Nucleus accumbens (tissue), 56 donors: ENCODE measurements around the gene LRRC27.

Experiments
- DNase-seq, 56 donors: peaks; one replicate each; lab custom pipeline; 2025; lab: John Stamatoyannopoulos, UW

The LRRC27 gene

DNA sequence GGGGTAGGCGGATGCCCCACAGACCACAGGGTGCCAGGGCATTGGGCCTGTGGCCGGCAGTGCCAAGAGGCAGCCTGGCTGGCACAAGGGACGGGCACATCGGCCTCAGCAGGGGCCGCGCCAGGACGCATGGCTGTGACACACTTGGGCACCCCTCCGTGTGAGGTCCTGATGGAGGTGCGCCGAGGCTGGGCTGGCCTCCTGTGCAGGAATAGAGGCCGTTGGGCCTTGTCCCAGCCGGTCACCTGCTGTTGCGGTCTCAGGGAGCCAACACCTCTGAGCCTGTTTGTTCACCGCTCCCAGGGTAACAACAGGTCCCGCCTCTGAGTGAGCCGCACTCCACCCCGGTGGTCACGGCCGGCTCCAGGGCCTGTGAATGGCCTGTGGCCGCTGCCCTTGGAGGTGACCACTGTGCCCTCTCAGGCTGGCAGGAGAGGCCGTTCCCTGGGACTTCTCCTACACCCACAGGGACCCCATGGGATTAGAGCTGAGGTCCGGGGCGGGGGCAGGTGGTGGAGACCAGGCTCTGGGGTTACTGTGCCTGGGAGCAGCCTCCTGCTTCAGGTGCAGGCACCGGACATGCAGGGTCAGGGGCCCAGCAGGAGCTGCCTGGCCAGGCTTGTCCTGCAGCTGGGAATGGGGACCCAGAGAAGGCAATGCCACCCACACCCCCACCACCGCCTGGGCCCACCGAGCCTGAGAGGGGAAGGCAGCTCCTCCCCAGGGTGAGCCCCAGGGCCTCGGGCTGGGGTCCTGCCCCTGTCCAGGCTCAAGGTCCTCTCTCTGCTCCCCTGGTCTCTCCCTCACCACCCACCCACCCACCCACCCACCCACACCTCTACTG, 77.1 kb downstream of the LRRC27 start:
- DNase-seq, result no peak

GRCh38 chr10:132409667-132410028, 77.7 kb downstream of the LRRC27 start:
- no peak for DNase-seq

- DNase-seq, result no peak
These were observed 78.2 kb downstream of the LRRC27 start for GRCh38 chr10:132410056-132410778.

GRCh38 chr10:132410779-132411532, 79.0 kb downstream of the LRRC27 start:
- DNase-seq, result no peak

DNA sequence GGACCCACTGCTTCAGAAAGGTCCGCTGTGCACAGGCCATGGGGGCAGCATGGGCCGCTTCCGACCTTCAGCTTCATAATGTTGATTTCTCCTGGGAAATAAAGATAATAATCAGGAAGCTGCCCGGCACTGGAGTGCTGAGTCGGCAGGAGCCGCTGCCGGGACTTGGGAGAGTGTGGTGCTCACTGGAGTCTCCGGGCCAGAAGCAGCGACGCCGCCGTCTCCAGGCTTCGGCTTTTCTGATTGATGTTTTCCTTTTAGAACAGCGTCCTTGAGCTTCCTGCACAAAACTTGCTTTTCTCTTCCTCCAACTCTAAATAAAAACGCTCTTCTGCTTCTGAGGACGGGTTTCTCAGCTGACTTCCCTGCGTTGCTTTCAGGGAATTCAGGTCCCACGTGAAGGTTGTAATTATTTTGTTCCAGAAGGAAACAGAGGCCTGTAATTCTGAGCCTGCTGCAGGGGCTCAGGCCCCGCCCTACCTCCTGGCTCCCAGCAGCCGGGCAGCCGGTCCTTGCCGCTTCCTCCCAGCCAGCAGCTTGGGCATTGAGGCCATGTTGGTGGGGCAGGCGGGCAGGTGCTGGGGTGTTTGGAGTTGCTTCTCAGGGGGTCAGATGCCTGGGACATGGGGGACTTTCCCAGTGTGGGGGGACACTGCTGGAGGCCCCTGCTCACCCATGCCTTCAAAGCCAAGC, 79.7 kb downstream of the LRRC27 start:
- DNase-seq, result peak in 3 of 56 donors; percentile 31 to 48 (median 31)

DNA sequence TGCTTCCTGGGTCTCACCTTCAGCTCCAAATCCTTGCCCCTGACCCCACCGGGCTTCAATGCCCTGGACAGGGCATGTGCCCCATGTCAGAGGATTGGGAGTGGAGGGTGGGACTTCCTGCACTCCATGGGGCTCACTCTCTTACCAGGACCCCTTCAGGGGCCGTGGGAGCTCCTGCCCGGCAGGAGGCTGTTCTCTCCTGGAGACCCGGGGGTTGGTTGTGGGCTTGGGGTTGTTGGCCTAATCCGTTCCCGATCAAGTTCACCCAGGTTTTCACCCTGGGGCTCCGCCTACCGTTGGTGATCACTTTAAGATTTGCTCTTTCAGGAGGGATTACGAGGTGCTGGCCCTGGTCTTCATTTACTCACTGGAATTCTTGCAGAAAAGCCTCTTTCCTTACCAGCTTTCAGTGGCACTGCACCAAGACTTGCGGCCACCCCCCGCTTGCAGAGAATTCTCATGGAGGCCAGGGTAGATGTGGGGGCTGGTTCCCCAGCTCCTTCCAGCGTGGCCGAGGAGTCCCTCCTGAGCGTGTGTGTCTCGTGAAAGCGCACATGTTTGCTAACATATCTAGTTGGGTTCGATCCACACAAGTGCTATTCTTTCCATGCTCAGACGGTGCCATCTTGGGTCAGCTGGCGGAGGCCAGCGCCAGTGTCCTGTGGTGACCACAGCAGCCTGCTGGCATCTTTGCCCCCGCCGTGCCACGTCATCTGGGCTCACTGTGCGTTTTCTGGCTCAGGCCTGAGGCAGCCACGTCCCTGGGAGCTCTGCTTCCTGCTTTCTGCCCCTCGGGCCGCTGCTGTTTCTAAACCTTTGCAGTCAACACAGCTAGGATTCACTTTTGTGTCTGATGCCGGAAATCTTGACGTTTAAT, 80.6 kb downstream of the LRRC27 start:
- DNase-seq, result peak in 1 of 56 donors; percentile 44

- no peak for DNase-seq
These were observed 81.5 kb downstream of the LRRC27 start for GRCh38 chr10:132413226-132414205.

GRCh38 chr10:132414402-132415016, 82.5 kb downstream of the LRRC27 start:
- no peak for DNase-seq

DNA sequence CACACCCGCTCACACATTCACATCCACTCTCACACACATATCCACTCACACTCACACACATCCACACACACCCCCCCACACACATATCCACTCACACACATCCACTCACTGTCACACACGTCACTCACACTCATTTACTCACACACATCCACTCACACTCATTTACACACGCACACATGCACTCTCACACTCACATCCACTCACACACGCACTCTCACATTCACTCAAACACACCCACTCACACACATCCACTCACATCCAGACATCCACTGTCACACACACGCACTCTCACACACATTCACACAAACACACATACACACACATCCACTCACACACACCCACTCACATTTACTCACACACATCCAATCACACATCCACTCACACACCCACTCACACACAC, 83.3 kb downstream of the LRRC27 start:
- no peak for DNase-seq

DNA sequence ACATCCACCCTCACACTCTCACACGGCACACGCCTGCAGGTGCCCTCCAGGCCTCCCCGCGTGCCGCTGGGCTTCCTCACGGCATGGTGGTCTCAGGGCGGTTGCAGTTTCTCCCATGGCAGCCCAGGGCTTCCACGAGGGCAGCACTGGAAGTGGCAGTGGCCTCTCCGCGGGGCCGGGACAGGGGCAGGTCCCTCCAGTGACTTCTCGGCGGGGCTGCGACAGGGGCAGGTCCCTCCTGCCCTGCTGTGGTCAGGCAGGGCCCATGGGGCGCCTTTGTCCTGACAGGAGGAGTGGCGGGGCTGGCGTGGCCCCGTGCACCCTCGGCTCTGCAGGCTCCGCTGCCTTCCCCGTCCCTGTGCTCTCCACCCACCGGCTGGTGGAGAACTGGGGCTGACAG, 84.0 kb downstream of the LRRC27 start:
- DNase-seq, result no peak

DNA sequence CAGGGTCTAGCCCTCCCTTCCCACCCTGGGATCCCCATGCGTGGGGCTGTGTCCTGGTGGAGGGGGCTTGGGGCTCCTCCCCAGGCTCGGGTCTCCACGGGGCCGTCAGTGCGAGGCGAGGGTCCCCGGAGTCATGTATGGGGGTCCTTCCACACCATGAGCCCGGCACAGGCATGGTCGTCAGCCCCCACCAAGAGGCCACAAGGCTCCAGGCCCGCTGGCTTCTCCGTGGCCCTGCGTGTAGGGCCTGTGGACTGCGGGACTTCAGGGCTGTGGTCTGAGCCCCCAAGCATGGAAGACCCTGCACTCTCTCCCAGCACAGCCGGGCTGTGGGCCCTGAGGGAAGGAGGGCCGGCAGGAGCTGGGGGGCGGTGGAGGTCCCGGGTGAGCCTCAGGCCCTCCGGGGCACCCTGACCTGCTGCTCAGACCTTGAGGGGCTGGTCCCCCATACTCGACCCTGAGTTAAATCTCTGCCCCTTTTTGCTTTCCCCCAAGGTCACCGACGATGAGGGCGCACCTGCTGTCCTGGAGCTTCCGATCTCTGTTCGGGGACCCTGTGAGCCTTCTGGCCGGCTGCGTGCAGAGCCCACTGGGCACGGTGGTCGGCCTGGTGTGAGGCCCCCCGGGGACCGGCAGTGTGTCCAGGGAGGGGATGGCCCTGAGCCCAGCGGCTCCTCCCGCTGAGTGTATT, 84.7 kb downstream of the LRRC27 start:
- no peak for DNase-seq

DNA sequence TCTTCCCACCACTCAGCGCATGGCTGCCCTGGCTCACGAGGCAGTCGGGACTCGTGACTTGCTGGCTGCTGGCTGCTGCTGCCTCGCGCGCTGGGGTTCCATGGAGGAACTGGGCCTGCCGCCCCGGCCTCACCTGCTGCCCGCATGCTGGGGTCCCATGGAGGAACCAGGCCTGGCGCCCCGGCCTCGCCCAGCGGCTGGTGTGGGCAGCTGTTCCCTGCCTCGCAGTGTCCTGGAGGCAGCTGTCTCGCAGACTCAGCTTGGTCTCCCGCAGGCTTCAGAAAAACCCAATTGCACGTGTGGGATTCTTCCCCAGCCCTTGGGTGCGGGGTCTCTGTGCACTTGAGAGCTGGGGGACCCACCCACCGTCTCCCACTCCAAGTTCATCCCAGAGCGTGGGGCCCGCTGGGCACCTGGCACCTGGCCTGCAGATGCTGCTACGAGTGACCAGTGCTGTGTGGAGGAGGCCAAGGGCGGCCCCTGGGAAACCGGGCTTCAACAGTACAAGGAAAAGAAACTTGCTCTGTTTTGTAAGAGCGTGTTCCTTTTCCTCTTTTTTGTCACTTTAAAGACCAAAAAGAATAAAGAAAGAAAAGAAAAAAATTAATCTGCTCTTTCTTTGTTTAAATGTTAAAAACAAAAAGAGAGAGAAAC, 85.4 kb downstream of the LRRC27 start:
- DNase-seq, result peak in 1 of 56 donors; percentile 34

GRCh38 chr10:132417957-132418441, 86.0 kb downstream of the LRRC27 start:
- no peak for DNase-seq

DNA sequence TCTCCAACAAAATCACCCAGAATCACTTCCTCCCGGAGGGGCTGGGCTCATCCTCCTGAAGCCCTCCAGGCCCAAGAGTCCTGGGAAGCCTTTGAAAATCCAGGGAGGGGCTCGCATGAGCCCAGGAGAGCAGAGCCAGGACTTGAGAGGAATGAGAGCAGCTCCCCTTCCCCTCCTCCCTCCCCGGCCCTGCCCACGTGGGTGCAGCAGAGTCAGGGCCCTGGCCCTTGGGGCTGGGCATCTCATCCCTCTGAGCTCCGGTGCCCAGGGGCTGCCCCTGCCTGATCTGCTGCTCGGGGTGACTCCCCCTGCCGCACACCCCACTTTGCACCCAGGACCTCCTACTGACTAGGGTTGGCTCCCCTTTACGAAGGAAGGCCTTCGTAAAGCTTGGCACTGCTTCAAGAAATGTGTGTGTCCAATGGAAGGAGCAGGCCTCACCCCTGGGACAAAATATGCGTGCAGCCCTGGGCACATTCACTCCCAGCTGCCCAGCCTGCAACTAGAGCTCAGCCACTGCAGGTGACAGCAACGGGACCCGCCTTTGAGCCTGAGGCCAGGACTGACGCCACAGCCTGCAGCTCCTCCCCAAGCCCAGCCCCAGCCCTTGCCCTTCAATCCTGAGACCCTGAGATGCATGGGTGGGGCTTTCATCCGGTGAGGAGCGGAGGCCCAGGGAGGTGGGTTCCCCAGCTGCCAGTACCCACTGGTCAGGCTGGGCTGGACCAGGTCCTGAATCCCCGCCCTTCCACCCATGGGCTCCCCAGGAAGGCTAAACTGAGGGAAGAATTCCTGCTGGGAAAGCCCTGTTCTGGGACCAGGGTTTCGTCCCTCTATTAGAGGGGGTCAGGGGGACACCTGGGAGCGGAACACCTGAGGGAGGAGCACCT, 86.8 kb downstream of the LRRC27 start:
- no peak for DNase-seq
